ENCODE measurements around the gene MRPL18.
"Not testable (repeated sequence)": the region's sequence is repeated elsewhere in the genome, so short reads cannot be mapped to it uniquely, and the experiment has no call there.

Gene MRPL18

DNA sequence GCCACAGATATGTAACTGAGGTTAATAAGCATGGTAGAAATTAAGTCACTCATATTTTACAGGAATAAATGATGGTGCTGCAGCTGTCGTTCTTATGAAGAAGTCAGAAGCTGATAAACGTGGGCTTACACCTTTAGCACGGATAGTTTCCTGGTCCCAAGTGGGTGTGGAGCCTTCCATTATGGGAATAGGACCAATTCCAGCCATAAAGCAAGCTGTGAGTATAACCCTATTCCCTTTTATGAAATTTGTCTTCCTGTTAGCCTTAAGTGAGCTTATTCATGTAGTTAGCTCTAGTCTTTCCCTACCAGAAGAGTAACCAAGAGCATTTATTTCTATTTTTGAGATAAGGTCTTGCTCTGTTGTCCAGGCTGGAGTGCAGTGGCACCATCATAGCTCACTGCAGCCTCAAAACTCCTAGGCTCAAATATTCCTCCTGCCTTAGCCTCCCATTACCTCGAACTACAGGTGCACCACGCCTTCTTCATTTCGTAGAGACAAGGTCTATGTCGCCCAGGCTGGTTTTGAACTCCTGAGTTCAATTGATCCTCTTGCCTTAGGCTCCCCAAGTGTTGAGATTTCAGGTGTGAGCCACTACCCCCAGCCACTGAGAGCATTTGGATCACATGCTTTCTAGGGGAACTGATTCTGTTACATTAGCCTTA lies 12.9 kb upstream of the MRPL18 start:
- no peak for DNase-seq

- DNase-seq, result no peak
These were observed 12.1 kb upstream of the MRPL18 start for GRCh38 chr6:159778131-159778530.

- DNase-seq, result no peak
These were observed 11.6 kb upstream of the MRPL18 start for GRCh38 chr6:159778542-159779103.

- no peak for DNase-seq
These were observed 2.0 kb upstream of the MRPL18 start for GRCh38 chr6:159788276-159788675.

- no peak for DNase-seq
These were observed 1.4 kb upstream of the MRPL18 start for GRCh38 chr6:159788753-159789376.

DNA sequence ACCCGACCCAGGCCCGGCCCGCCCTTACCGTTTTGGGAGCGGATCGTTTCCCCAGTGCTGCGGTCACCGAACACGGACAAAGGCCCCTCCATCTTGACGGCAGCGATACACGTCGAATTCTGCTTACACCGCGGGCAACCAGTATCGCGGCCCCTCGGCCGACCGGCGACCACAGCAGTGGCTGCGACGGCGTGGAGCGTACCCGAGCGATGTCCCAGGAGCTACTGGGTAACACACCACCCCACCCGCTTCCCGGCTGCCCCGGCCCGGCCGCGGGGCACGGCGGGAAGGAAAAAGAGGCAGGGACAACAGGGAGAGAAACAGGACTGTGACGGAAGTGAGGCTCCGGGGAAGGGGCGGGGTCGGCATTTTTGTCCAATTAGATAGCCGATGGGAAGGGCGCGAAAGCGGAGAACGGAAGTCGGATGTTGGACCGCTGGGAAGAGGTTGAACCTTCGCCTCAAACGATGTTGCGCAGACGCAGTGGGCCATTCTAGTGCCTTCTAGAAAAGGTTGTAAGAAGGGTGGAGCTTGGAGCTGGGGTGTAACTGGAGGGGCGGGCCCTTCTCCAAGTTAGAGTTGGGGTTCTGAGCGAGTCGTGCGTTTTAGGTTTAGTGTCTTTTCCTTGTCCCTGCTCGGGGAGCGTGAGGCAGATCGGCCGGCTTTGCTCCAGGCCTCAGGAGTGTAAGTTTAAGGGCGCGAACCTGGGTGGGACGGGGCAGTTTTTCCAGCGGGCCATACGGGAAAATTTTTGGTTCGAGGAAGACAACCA lies 704 bp upstream of the MRPL18 start, which contains the start of gene TCP1:
TCP1 (minus strand) TSS at position 226 of the 772 bp plus-strand sequence; CDS start at position 92, 134 bp downstream.
- peak; percentile 99 for DNase-seq

DNA sequence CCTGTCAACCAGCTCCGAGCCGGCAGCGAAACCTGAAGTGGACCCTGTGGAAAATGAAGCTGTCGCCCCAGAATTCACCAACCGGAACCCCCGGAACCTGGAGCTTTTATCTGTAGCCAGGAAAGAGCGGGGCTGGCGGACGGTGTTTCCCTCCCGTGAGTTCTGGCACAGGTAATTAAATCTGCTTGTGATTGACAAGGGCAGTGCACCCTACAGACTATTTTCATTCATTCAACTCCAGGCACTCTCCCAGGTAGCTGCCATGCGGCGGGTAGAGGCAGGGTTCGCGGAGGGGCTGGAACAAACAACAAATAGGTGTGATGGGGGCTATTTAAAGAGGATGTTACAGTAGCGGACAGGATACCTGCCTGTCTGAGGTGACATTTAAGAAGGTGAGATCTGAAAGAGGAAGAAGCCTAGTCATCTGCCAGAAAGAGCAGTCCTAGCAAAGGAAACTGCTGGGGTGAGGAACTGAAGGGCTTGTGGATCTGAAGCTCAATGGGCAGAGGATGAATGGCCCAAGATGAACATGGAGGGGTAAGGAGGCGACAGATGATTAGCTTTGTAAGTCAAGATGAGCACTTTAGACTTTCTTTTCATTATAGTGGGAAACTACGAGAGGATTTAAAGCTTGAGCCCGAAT lies 810 bp downstream of the MRPL18 start:
- DNase-seq, result no peak

- DNase-seq, result not testable (repeated sequence)
These were observed 4.7 kb downstream of the MRPL18 start for GRCh38 chr6:159794976-159795375.

GRCh38 chr6:159797554-159797953 lies 7.3 kb downstream of the MRPL18 start:
- no peak for DNase-seq

DNA sequence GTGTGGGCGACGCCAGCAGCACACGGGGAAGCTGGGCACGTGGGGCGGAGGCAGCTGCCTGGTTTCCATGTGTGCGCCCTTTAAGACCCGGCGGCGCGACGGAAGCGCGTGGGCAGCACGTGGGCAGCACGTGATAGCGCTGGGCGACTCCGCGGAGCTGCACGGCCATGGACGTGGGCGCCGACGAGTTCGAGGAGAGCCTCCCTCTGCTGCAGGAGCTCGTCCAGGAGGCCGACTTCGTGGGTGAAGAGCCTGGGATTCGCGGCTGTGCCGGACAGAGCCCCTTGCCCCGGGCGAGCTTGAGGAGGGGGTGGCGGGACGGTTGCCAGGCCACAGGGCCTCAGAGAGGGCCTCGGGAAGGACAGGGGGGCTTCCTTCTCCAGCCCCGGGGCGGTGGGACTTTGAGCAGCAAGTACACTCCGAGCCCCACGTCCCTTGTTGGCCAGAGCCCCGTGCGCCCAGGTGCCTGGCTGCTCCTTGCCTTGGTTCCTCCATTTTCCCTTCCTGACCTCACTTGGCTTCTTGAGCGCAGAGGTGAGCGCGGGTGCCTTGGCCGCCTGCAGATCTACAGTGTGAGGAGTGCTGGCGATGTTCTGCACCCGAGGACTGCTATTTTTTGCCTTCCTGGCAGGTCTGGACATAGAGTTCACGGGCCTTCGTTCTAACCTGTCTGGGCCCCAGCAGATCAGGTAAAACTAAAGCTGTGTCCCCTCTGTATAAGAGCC lies 10.0 kb downstream of the MRPL18 start, which contains the start of gene PNLDC1:
PNLDC1 (plus strand) TSS at position 136 of the 725 bp plus-strand sequence; CDS start at position 168, 32 bp downstream.
- DNase-seq, result no peak

- DNase-seq, result no peak
These were observed 11.7 kb downstream of the MRPL18 start for GRCh38 chr6:159801935-159802334.

DNA sequence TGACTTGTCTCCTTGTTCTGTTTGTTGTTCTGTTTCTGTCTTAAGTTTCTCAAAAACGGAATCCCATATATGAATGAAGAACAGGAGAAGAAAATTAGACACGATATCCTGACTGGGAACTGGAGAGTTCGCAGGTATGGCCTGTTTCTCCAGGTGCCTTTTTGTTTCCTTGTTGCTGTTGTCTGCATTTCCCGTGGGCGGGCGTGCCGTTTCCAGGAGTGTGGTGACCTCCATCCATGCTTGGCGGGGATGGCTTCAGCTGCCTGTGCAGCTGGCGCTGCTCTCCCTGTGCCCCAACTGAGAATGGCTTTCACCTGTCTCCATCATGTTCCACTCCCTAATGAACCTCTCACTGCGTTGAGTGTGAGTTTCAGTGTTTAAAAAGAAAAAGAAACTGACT lies 14.2 kb downstream of the MRPL18 start:
- no peak for DNase-seq

DNA sequence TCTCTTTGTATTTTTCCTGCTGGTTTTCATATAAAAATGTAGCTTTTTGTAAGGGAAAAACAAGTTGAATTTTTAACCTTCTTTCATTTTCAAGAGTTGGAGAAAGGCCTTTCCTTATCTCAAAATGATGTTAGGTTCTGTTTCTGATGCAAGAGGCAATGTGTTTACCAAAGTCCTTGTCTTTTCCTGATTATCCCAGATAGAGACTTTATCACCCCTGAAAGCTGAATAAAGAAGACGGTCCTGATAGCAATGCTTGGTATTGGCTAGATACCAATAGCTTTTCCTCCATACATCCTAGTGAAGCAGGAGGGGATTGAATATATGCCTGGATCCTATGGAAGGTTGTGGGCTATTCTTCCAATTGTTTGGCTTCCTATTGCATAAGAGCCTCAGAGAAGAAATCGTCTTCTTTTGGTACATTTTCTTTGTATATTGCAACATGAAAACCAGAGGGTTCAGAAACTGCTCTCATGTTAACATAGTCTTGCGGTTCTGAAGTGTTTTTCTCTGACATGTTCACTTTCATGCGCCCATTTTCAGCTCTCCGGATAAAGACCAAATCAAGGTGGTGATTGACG lies 15.3 kb downstream of the MRPL18 start:
- no peak for DNase-seq

- DNase-seq, result no peak
These were observed 15.8 kb downstream of the MRPL18 start for GRCh38 chr6:159806021-159806458.

- DNase-seq, result no peak
These were observed 17.0 kb downstream of the MRPL18 start for GRCh38 chr6:159807150-159807858.

GRCh38 chr6:159808647-159809046 lies 18.4 kb downstream of the MRPL18 start:
- DNase-seq, result no peak

- DNase-seq, result no peak
These were observed 18.9 kb downstream of the MRPL18 start for GRCh38 chr6:159809149-159809548.

- DNase-seq, result no peak
These were observed 23.5 kb downstream of the MRPL18 start for GRCh38 chr6:159813781-159814180.

DNA sequence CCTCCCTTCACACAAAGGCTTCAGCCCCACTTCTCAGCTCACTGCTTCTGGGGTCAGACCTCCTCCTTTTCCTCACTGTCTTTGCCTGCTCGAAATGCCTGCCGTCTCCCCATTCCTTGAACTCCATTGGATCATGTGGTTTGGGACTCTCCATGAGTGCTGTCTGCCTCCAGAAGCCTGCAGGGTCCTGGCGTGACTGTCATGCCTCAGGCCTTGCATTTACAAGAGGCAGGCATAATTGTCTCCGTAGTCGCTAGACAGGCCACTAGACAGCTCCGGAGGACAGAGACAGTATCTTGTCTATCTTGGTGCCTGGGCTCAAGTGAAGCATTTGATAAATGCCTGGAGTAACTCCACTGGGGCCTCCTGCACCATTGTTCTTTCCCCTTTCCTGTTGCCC lies 25.1 kb downstream of the MRPL18 start:
- DNase-seq, result no peak

GRCh38 chr6:159816775-159817174 lies 26.5 kb downstream of the MRPL18 start:
- DNase-seq, result not testable (repeated sequence)

Data from NCI-H1417 treated with DMSO at 0.1 percent for 48 hours (cell line).